Suprapubic skin (tissue), 3 donors: Measurements from ENCODE around the gene CASK.

Experiments
- EP300 ChIP-seq: sonication (generic); formaldehyde crosslinking; IDR thresholded peaks from one replicate; pipeline ENCODE4 v1.6.1; 2017; ENCODE audit warnings: antibody characterized with exemption
- POLR2A ChIP-seq, 2 donors: fragments of 450-650 bp; IDR thresholded peaks; one replicate each; pipeline ENCODE4 v1.6.1; 2017; ENCODE audit warnings: antibody characterized with exemption in 2 of 2, mild to moderate bottlenecking in 2 of 2, moderate library complexity in 2 of 2
- TF ChIP-seq, protein P1 (sequence below), 2 donors: fragments of 200-600 bp in 1 of 2; fragments of 450-650 bp in 1 of 2; sonication (generic) in 1 of 2; IDR thresholded peaks; one replicate each; pipeline ENCODE4 v1.5.1; 2016 to 2019; ENCODE audit warnings: antibody characterized with exemption in 2 of 2, mild to moderate bottlenecking in 1 of 2, moderate library complexity in 1 of 2

DNA sequence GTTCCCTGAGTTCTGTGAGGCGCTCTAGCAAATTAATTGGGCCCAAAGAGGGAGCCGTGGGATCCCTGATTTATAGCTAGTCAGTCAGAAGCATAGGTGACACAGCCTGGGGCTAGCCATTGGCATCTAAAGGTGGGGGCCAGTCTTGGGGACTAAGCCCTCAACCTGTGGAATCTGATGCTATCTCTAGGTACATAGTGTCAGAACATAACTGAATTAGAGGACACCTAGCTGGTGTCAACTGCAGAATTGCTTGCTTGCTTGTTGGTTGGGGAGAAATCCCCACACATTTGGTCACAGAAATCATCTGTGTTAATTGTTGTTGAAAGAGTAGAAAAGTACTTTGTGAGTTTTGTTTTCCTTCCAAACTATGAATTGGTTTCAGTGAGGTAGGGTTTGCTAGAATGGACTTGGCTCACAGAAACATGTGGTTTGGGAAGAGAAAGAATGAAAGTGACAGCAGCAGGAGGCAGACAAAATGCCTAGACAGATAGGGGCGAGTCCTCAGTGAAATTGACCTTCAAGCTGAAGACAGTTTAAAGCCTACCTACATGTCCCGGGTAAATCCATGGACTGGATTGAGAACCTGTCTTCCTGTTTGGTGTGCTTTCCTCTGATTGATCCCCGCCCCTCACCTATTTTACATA lies 212.2 kb downstream of the CASK start:
- TF ChIP-seq, protein P1, sequence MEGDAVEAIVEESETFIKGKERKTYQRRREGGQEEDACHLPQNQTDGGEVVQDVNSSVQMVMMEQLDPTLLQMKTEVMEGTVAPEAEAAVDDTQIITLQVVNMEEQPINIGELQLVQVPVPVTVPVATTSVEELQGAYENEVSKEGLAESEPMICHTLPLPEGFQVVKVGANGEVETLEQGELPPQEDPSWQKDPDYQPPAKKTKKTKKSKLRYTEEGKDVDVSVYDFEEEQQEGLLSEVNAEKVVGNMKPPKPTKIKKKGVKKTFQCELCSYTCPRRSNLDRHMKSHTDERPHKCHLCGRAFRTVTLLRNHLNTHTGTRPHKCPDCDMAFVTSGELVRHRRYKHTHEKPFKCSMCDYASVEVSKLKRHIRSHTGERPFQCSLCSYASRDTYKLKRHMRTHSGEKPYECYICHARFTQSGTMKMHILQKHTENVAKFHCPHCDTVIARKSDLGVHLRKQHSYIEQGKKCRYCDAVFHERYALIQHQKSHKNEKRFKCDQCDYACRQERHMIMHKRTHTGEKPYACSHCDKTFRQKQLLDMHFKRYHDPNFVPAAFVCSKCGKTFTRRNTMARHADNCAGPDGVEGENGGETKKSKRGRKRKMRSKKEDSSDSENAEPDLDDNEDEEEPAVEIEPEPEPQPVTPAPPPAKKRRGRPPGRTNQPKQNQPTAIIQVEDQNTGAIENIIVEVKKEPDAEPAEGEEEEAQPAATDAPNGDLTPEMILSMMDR (IDR thresholded peaks at IDR 0.05), result no peak
- TF ChIP-seq EP300, result no peak
- no peak for TF ChIP-seq POLR2A (IDR thresholded peaks at IDR 0.05)
